WTC11 (cell line): ENCODE results near the gene CREB1.

Experiments used
- TCF7 ChIP-seq: sonication (generic); formaldehyde crosslinking; IDR thresholded peaks from 2 replicates; pipeline ENCODE4 v1.8.0; 2022; ENCODE audit warnings: mild to moderate bottlenecking, low read depth, missing genetic modification reagents, moderate library complexity
- ZNF138 ChIP-seq: sonication (generic); formaldehyde crosslinking; conservative IDR thresholded peaks from 2 replicates; pipeline ENCODE4 v1.8.1; 2022; ENCODE audit warnings: mild to moderate bottlenecking, moderate library complexity, missing genetic modification reagents
- ZNF232 ChIP-seq: sonication (generic); formaldehyde crosslinking; IDR thresholded peaks from 2 replicates; pipeline ENCODE4 v1.8.0; 2022; ENCODE audit warnings: mild to moderate bottlenecking, missing genetic modification reagents
- TF ChIP-seq, protein P1 (sequence below): fragments of 200-600 bp; IDR thresholded peaks from 2 replicates; pipeline ENCODE4 v1.8.0; 2022; ENCODE audit warnings: antibody characterized with exemption

GRCh38 chr2:207621501-207622039 lies 91.8 kb downstream of the CREB1 start:
- TF ChIP-seq, protein P1, sequence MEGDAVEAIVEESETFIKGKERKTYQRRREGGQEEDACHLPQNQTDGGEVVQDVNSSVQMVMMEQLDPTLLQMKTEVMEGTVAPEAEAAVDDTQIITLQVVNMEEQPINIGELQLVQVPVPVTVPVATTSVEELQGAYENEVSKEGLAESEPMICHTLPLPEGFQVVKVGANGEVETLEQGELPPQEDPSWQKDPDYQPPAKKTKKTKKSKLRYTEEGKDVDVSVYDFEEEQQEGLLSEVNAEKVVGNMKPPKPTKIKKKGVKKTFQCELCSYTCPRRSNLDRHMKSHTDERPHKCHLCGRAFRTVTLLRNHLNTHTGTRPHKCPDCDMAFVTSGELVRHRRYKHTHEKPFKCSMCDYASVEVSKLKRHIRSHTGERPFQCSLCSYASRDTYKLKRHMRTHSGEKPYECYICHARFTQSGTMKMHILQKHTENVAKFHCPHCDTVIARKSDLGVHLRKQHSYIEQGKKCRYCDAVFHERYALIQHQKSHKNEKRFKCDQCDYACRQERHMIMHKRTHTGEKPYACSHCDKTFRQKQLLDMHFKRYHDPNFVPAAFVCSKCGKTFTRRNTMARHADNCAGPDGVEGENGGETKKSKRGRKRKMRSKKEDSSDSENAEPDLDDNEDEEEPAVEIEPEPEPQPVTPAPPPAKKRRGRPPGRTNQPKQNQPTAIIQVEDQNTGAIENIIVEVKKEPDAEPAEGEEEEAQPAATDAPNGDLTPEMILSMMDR, result no peak
- TF ChIP-seq ZNF138, result no peak
- TF ChIP-seq ZNF232 (CRISPR knock-in tag), result no peak
- TF ChIP-seq TCF7 (CRISPR knock-in tag), result no peak
